BE2C (cell line): Measurements from ENCODE around the gene CSRP3.

Source experiments
- DNase-seq: peaks from one replicate; pipeline ENCODE4 v3.0.0-alpha.2; 2020
- H3K27me3 ChIP-seq: fragments of 250-450 bp; sonication (Bioruptor Pico); 2 replicates; pipeline ENCODE4 v1.5.1; 2020; ENCODE audit warnings: mild to moderate bottlenecking
- H3K36me3 ChIP-seq: fragments of 250-450 bp; sonication (Bioruptor Pico); 2 replicates; pipeline ENCODE4 v1.5.1; 2020; ENCODE audit warnings: mild to moderate bottlenecking
- H3K4me1 ChIP-seq: fragments of 250-450 bp; sonication (Bioruptor Pico); 2 replicates; pipeline ENCODE4 v1.5.1; 2020
- H3K4me3 ChIP-seq: 2 replicates; pipeline ENCODE4 v1.5.1; 2011; ENCODE audit warnings: low read depth, low read length
- H3K9me3 ChIP-seq: fragments of 250-450 bp; sonication (Bioruptor Pico); 2 replicates; pipeline ENCODE4 v1.5.1; 2020
- CTCF ChIP-seq: IDR thresholded peaks from 2 replicates; pipeline ENCODE4 v1.5.1; 2012; ENCODE audit warnings: mild to moderate bottlenecking, low read depth, low read length

CSRP3 gene

GRCh38 chr11:19185516-19186052 is 16.2 kb downstream of the CSRP3 start:
- DNase-seq, result no peak
- Histone ChIP-seq H3K4me1 (no peaks in the 10 kb centered on the region), H3K27me3 (no peaks in the 10 kb centered on the region), H3K36me3 (no peaks in the 10 kb centered on the region), H3K9me3 (no peaks in the 10 kb centered on the region), H3K4me3 (no peak overlapping the region)
- no peak for TF ChIP-seq CTCF

GRCh38 chr11:19185036-19185435 is 16.7 kb downstream of the CSRP3 start:
- H3K27me3 ChIP-seq, result no peaks in the 10 kb centered on the region
- no peak for TF ChIP-seq CTCF
- no peak for DNase-seq
- no peaks in the 10 kb centered on the region for H3K9me3 ChIP-seq
- H3K4me1 ChIP-seq, result no peaks in the 10 kb centered on the region
- no peak overlapping the region for H3K4me3 ChIP-seq
- H3K36me3 ChIP-seq, result no peaks in the 10 kb centered on the region

GRCh38 chr11:19183646-19184045 is 18.1 kb downstream of the CSRP3 start:
- H3K27me3 ChIP-seq, result no peaks in the 10 kb centered on the region
- H3K4me3 ChIP-seq, result no peak overlapping the region
- H3K9me3 ChIP-seq, result no peaks in the 10 kb centered on the region
- no peak for TF ChIP-seq CTCF
- no peaks in the 10 kb centered on the region for H3K4me1 ChIP-seq
- DNase-seq, result no peak
- no peaks in the 10 kb centered on the region for H3K36me3 ChIP-seq

GRCh38 chr11:19181531-19182261 is 20.1 kb downstream of the CSRP3 start:
- Histone ChIP-seq H3K4me1 (no peaks in the 10 kb centered on the region), H3K9me3 (no peaks in the 10 kb centered on the region), H3K4me3 (no peak overlapping the region), H3K36me3 (no peaks in the 10 kb centered on the region), H3K27me3 (no peaks in the 10 kb centered on the region)
- no peak for TF ChIP-seq CTCF
- no peak for DNase-seq

GRCh38 chr11:19176629-19177186 is 25.1 kb downstream of the CSRP3 start:
- no peaks in the 10 kb centered on the region for H3K27me3 ChIP-seq
- no peaks in the 10 kb centered on the region for H3K9me3 ChIP-seq
- H3K4me3 ChIP-seq, result no peak overlapping the region
- no peaks in the 10 kb centered on the region for H3K36me3 ChIP-seq
- TF ChIP-seq CTCF, result no peak
- DNase-seq, result no peak
- no peaks in the 10 kb centered on the region for H3K4me1 ChIP-seq
